ENCODE measurements around the gene LRRFIP1.

Gene LRRFIP1
- total RNA-seq: 189 to 412 (median 327) reads per million in 9 experiments

GRCh38 chr2:237627441-237628246, at the start of gene LRRFIP1:
LRRFIP1 (plus strand) TSS chr2:237627587; CDS start chr2:237627645, 58 bp downstream.
- DNase-seq (no peak), ATAC-seq (replicated peaks) (peak; percentile 70)
- Mint-ChIP-seq H3K9me3 (no peaks in the 10 kb centered on the region), H3K27me3 (peaks cover 66 to 80% of the 10 kb centered on the region in 2 donors), H3K27ac (peak within 1 kb of the TSS in 1 of 2 donors; percentile 33), H3K36me3 (ENCODE audit: insufficient read depth) (no peaks in the 10 kb centered on the region), H3K4me3 (peak within 1 kb of the TSS; percentile 60 to 75), H3K4me1 (ENCODE audit: low read depth in 2 of 2) (no peaks in the 10 kb centered on the region)

- Mint-ChIP-seq H3K27me3 (peaks cover 39 to 48% of the 10 kb centered on the region in 2 donors), H3K4me3 (no peak overlapping the region)
Measured at GRCh38 chr2:237577956-237578870, 49.2 kb upstream of the LRRFIP1 start.

GRCh38 chr2:237581326-237581725, 46.1 kb upstream of the LRRFIP1 start:
- Mint-ChIP-seq H3K9me3 (no peaks in the 10 kb centered on the region), H3K27me3 (peaks cover 25 to 31% of the 10 kb centered on the region in 2 donors), H3K4me3 (no peak overlapping the region), H3K4me1 (ENCODE audit: low read depth in 2 of 2) (peaks cover 0 to 3% of the 10 kb centered on the region in 2 donors), H3K36me3 (ENCODE audit: insufficient read depth) (no peaks in the 10 kb centered on the region), H3K27ac (no peak overlapping the region)
- DNase-seq (no peak), ATAC-seq (replicated peaks) (no peak)

More at GRCh38 chr2:237577956-237578870, 49.2 kb upstream of the LRRFIP1 start:
- Mint-ChIP-seq H3K27ac (no peak overlapping the region), H3K4me1 (ENCODE audit: low read depth in 2 of 2) (peaks cover 0 to 3% of the 10 kb centered on the region in 2 donors), H3K9me3 (no peaks in the 10 kb centered on the region), H3K36me3 (ENCODE audit: insufficient read depth) (no peaks in the 10 kb centered on the region)
- ATAC-seq (replicated peaks) (no peak), DNase-seq (no peak)

- DNase-seq: peak in 2 of 3 experiments; percentile 9
- Mint-ChIP-seq H3K27me3 (peaks cover 25 to 31% of the 10 kb centered on the region in 2 donors), H3K9me3 (no peaks in the 10 kb centered on the region), H3K4me1 (ENCODE audit: low read depth in 2 of 2) (peaks cover 0 to 3% of the 10 kb centered on the region in 2 donors), H3K27ac (no peak overlapping the region), H3K36me3 (ENCODE audit: insufficient read depth) (no peaks in the 10 kb centered on the region), H3K4me3 (no peak overlapping the region)
- ATAC-seq (replicated peaks): peak; percentile 67
Measured at GRCh38 chr2:237581751-237582746, 45.3 kb upstream of the LRRFIP1 start.

- no peak for ATAC-seq (replicated peaks)
- H3K27me3 Mint-ChIP-seq: peaks cover 26 to 31% of the 10 kb centered on the region in 2 donors
- H3K4me3 Mint-ChIP-seq: no peak overlapping the region
- DNase-seq: no peak
- no peak overlapping the region for H3K27ac Mint-ChIP-seq
- H3K36me3 Mint-ChIP-seq (ENCODE audit: insufficient read depth): no peaks in the 10 kb centered on the region
- no peaks in the 10 kb centered on the region for H3K9me3 Mint-ChIP-seq
- H3K4me1 Mint-ChIP-seq (ENCODE audit: low read depth in 2 of 2): peaks cover 0 to 3% of the 10 kb centered on the region in 2 donors
Measured at GRCh38 chr2:237583385-237584295, 43.7 kb upstream of the LRRFIP1 start.

GRCh38 chr2:237585590-237586221, 41.7 kb upstream of the LRRFIP1 start:
- Mint-ChIP-seq H3K27me3 (peaks cover 26 to 35% of the 10 kb centered on the region in 2 donors), H3K4me1 (ENCODE audit: low read depth in 2 of 2) (peaks cover 0 to 5% of the 10 kb centered on the region in 2 donors), H3K4me3 (no peak overlapping the region), H3K36me3 (ENCODE audit: insufficient read depth) (no peaks in the 10 kb centered on the region), H3K27ac (no peak overlapping the region), H3K9me3 (no peaks in the 10 kb centered on the region)
- DNase-seq (no peak), ATAC-seq (replicated peaks) (no peak)

GRCh38 chr2:237588044-237588696, 39.2 kb upstream of the LRRFIP1 start:
- DNase-seq: no peak
- Mint-ChIP-seq H3K36me3 (ENCODE audit: insufficient read depth) (no peaks in the 10 kb centered on the region), H3K9me3 (no peaks in the 10 kb centered on the region), H3K4me1 (ENCODE audit: low read depth in 2 of 2) (peaks cover 5 to 9% of the 10 kb centered on the region in 2 donors), H3K4me3 (no peak overlapping the region), H3K27me3 (peaks cover 31 to 35% of the 10 kb centered on the region in 2 donors), H3K27ac (no peak overlapping the region)
- no peak for ATAC-seq (replicated peaks)

GRCh38 chr2:237590272-237591140, 36.9 kb upstream of the LRRFIP1 start, which contains the start of gene RAB17:
RAB17 (minus strand) TSS chr2:237590734; CDS start chr2:237586154, 4,580 bp downstream.
- Mint-ChIP-seq H3K36me3 (ENCODE audit: insufficient read depth) (no peaks in the 10 kb centered on the region), H3K4me3 (no peak within 1 kb of the TSS), H3K4me1 (ENCODE audit: low read depth in 2 of 2) (peaks cover 5 to 9% of the 10 kb centered on the region in 2 donors), H3K27ac (peak within 1 kb of the TSS in 1 of 2 donors; percentile 44), H3K27me3 (peaks cover 31 to 35% of the 10 kb centered on the region in 2 donors), H3K9me3 (no peaks in the 10 kb centered on the region)
- DNase-seq: no peak
- ATAC-seq (replicated peaks): no peak

- ATAC-seq (replicated peaks) (no peak), DNase-seq (no peak)
- Mint-ChIP-seq H3K36me3 (ENCODE audit: insufficient read depth) (no peaks in the 10 kb centered on the region), H3K4me3 (no peak overlapping the region), H3K27ac (peak overlapping the region in 1 of 2 donors; percentile 44), H3K27me3 (peaks cover 29 to 31% of the 10 kb centered on the region in 2 donors), H3K9me3 (no peaks in the 10 kb centered on the region), H3K4me1 (ENCODE audit: low read depth in 2 of 2) (peaks cover 5 to 9% of the 10 kb centered on the region in 2 donors)
Measured at GRCh38 chr2:237591141-237591881, 36.1 kb upstream of the LRRFIP1 start.

- Mint-ChIP-seq H3K9me3 (no peaks in the 10 kb centered on the region), H3K4me3 (no peak overlapping the region), H3K36me3 (ENCODE audit: insufficient read depth) (no peaks in the 10 kb centered on the region), H3K27me3 (peaks cover 17 to 19% of the 10 kb centered on the region in 2 donors), H3K27ac (no peak overlapping the region), H3K4me1 (ENCODE audit: low read depth in 2 of 2) (peaks cover 5 to 9% of the 10 kb centered on the region in 2 donors)
- ATAC-seq (replicated peaks) (no peak), DNase-seq (no peak)
Measured at GRCh38 chr2:237592425-237592980, 34.9 kb upstream of the LRRFIP1 start.
